K562 (cell line): ENCODE results near the gene TTC39C. TPM values are rescaled to one million over a fixed set of nuclear protein-coding genes. Genes with fewer than 3 reads are reported as not detected.

Experiments
- ATAC-seq: fragments of 200-7000 bp; cut with Tn5 transposase; 3 replicates; pipeline ENCODE4 v1.9.1; 2020; ENCODE audit warnings: moderate library complexity
- BruUV-seq: library from RNA; stranded (reverse); fragments of 400-500 nt; replicated peaks from 2 replicates; lab custom pipeline; 2021; lab: Mats Ljungman, UMichigan
- CTCF ChIA-PET: fragments of 300-600 bp; formaldehyde crosslinking; extraction: SDS; loops from one replicate; lab custom pipeline; 2021; ENCODE audit warnings: low intra/inter-chr PET ratio; lab: Yijun Ruan, JAX
- POLR2A ChIA-PET: fragments of 300-600, 350-650 bp; sonication (Branson Sonifier 250); formaldehyde crosslinking; extraction: SDS; loops from one replicate; lab custom pipeline; 2021; ENCODE audit warnings: antibody characterized with exemption, inconsistent platforms; lab: Yijun Ruan, JAX
- DNase-seq, 4 experiments: peaks; one replicate each; pipeline versions ENCODE4 v3.0.0 to v3.0.0-alpha.2; 2011 to 2018; ENCODE audit warnings: low spot score in 3 of 4, mixed read lengths in 3 of 4; ENCODE audit errors: extremely low read depth in 1 of 4
- FAIRE-seq: peaks from 2 replicates; lab custom pipeline; 2011; peaks lifted over from hg19 to GRCh38; lab: Jason Lieb, UNC
- H2AFZ ChIP-seq: 2 replicates; pipeline ENCODE4 v1.6.0; 2011; ENCODE audit warnings: low read depth, low read length, control low read depth, inconsistent platforms
- H3K27ac ChIP-seq: fragments of 200-600 bp; 3 replicates; pipeline ENCODE4 v1.8.0; 2011; ENCODE audit warnings: low read depth, mild to moderate bottlenecking, control low read depth, inconsistent platforms, low read length, moderate library complexity, mixed read lengths; ENCODE audit errors: extremely low read depth
- H3K27me3 ChIP-seq, 2 experiments: fragments of 300-600 bp in 1 of 2; 2 replicates in 1 of 2; 3 replicates in 1 of 2; pipeline versions ENCODE4 v1.6.0 to v1.8.0; 2011; ENCODE audit warnings: inconsistent platforms in 2 of 2, low read length in 2 of 2, mild to moderate bottlenecking in 1 of 2, mixed read lengths in 1 of 2, moderate library complexity in 1 of 2; ENCODE audit not compliant: control insufficient read depth in 2 of 2, insufficient read depth in 2 of 2
- H3K36me3 ChIP-seq: fragments of 300-600 bp; 3 replicates; pipeline ENCODE4 v1.8.0; 2011; ENCODE audit warnings: mild to moderate bottlenecking, low read length, inconsistent platforms; ENCODE audit not compliant: control insufficient read depth, insufficient read depth
- H3K4me1 ChIP-seq, 2 experiments: fragments of 200-600 bp in 1 of 2; replicated peaks in 1 of 2; 2 replicates in 1 of 2; 3 replicates in 1 of 2; pipeline versions ENCODE4 v1.5.1 to v1.8.0; 2011; ENCODE audit warnings: inconsistent platforms in 2 of 2, low read length in 2 of 2, mild to moderate bottlenecking in 1 of 2, mixed read lengths in 1 of 2, moderate library complexity in 1 of 2; ENCODE audit not compliant: control insufficient read depth in 2 of 2, insufficient read depth in 2 of 2
- H3K4me2 ChIP-seq: 2 replicates; pipeline ENCODE4 v1.6.1; 2011; ENCODE audit warnings: low read length, control low read depth, inconsistent platforms, mixed read lengths; ENCODE audit not compliant: insufficient read depth
- H3K4me3 ChIP-seq: fragments of 200-600 bp; sonication (generic), shearing (Covaris generic); 2 replicates; pipeline ENCODE4 v1.5.1; 2016; ENCODE audit warnings: control low read depth, inconsistent platforms
- H3K79me2 ChIP-seq: fragments of 200-600 bp; 3 replicates; pipeline ENCODE4 v1.8.0; 2011; ENCODE audit warnings: low read length, inconsistent platforms; ENCODE audit not compliant: control insufficient read depth, insufficient read depth
- H3K9ac ChIP-seq, 2 experiments: 2 replicates each; pipeline versions ENCODE4 v1.6.0 to v1.6.1; 2011; ENCODE audit warnings: low read depth in 2 of 2, low read length in 2 of 2, control low read depth in 1 of 2, inconsistent platforms in 1 of 2, mild to moderate bottlenecking in 1 of 2, mixed read lengths in 1 of 2; ENCODE audit not compliant: insufficient read depth in 1 of 2
- H3K9me1 ChIP-seq: one replicate; pipeline ENCODE4 v1.6.0; 2011; ENCODE audit warnings: inconsistent platforms, mild to moderate bottlenecking, low read length, moderate library complexity; ENCODE audit not compliant: control insufficient read depth, insufficient read depth
- H3K9me3 ChIP-seq: replicated peaks from 2 replicates; pipeline ENCODE4 v1.5.1; 2011; ENCODE audit warnings: low read depth, low read length, inconsistent platforms; ENCODE audit not compliant: control insufficient read depth, insufficient read depth
- H4K20me1 ChIP-seq: replicated peaks from 2 replicates; pipeline ENCODE4 v1.6.1; 2011; ENCODE audit warnings: low read length, inconsistent platforms, mixed read lengths; ENCODE audit not compliant: control insufficient read depth, insufficient read depth
- GTF2E2 ChIP-seq: fragments of 200-800 bp; sonication (Bioruptor generic); IDR thresholded peaks from 2 replicates; pipeline ENCODE4 v1.6.1; 2016; ENCODE audit warnings: missing genetic modification characterization, missing compliant biosample characterization
- MAFK ChIP-seq: IDR thresholded peaks from 2 replicates; pipeline ENCODE4 v1.6.1; 2011; ENCODE audit warnings: low read length, improper control_type of control experiment
- POLR3G ChIP-seq: IDR thresholded peaks from 2 replicates; pipeline ENCODE4 v1.6.1; 2011; ENCODE audit not compliant: insufficient read length, insufficient replicate concordance; ENCODE audit errors: extremely low read depth
- POU5F1 ChIP-seq: fragments of 150-350 bp; IDR thresholded peaks from 2 replicates; pipeline ENCODE4 v1.6.1; 2014; ENCODE audit warnings: borderline replicate concordance, low read length, low read depth, mild to moderate bottlenecking; ENCODE audit not compliant: partially characterized antibody
- RBFOX2 ChIP-seq: fragments of 200-400 bp; formaldehyde crosslinking; IDR thresholded peaks from 2 replicates; pipeline ENCODE4 v1.6.1; 2017; ENCODE audit warnings: low read depth, mild to moderate bottlenecking, low read length, moderate library complexity
- ZNF124 ChIP-seq: sonication (generic); formaldehyde crosslinking; IDR thresholded peaks from 2 replicates; pipeline ENCODE4 v1.8.1; 2022; ENCODE audit warnings: missing genetic modification reagents
- ZNF224 ChIP-seq: sonication (generic); formaldehyde crosslinking; IDR thresholded peaks from 2 replicates; pipeline ENCODE4 v1.8.0; 2022; ENCODE audit warnings: mild to moderate bottlenecking, missing genetic modification reagents
- ZNF77 ChIP-seq: fragments of 250-450 bp; sonication (Bioruptor Pico); IDR thresholded peaks from 2 replicates; pipeline ENCODE4 v1.5.0; 2020
- WGBS: fragments of 100-300 bp; shearing (Covaris generic); methylation state at CpG from one replicate; pipeline ENCODE4 v1.1.6; 2016; ENCODE audit warnings: low coverage, mixed read lengths; ENCODE audit not compliant: insufficient coverage; ENCODE audit errors: missing lambda C conversion rate; 5-methylcytosine and 5-hydroxymethylcytosine counted together
- in situ Hi-C: fragments of 300-500 bp; cut with MboI; formaldehyde crosslinking; loops from 4 replicates; pipeline ENCODE4 v1.15.0; 2018; ENCODE audit warnings: inconsistent platforms, mixed read lengths
- intact Hi-C: fragments of 100-400 bp; cut with micrococcal nuclease; formaldehyde crosslinking; loops from 2 replicates; pipeline ENCODE4 v1.14.2; 2022
- polyA plus RNA-seq, 8 experiments: library from polyadenylated mRNA; depleted of rRNA in 4 of 8; stranded (reverse) in 5 of 8; unstranded in 3 of 8; fragments of >200 nt; fragmentation: Nextera tagmentation in 2 of 8; fragmentation: Illumina TruSeq in 1 of 8; extraction: Ambion mirVana in 2 of 8; extraction: Trizol in 1 of 8; gene quantifications; 2 replicates each; pipeline versions ENCODE4 v1.2.1 to v1.2.3, GENCODE V29; 2011 to 2014; ENCODE audit warnings: inconsistent platforms in 1 of 8, missing spikeins in 1 of 8
- total RNA-seq, 7 experiments: library from RNA; depleted of rRNA in 6 of 7; stranded (reverse); fragments of >200 nt in 6 of 7; fragmentation: Illumina TruSeq in 2 of 7; extraction: Trizol in 2 of 7; gene quantifications; 2 replicates each; pipeline versions ENCODE4 v1.2.1 to v1.2.3, GENCODE V29; 2011 to 2021; ENCODE audit warnings: low replicate concordance in 1 of 7
- TF ChIP-seq, protein P1 (sequence below): sonication (generic); formaldehyde crosslinking; IDR thresholded peaks from 2 replicates; pipeline ENCODE4 v1.8.0; 2022; ENCODE audit warnings: mild to moderate bottlenecking, missing genetic modification reagents
- TF ChIP-seq, protein P2 (sequence below): sonication (generic); formaldehyde crosslinking; IDR thresholded peaks from 2 replicates; pipeline ENCODE4 v1.8.1; 2023; ENCODE audit warnings: missing genetic modification reagents, mild to moderate bottlenecking, borderline replicate concordance
- TF ChIP-seq, protein P3 (sequence below): sonication (generic); formaldehyde crosslinking; IDR thresholded peaks from 2 replicates; pipeline ENCODE4 v1.8.1; 2023; ENCODE audit warnings: mild to moderate bottlenecking, missing genetic modification reagents, moderate library complexity

The TTC39C gene
- total and polyA plus RNA-seq, 9 of the 15 experiments (the other 6 are each of a cell fraction or from before 2014, with no cell fraction given): 0.01 to 0.58 (median 0.18) TPM; not detected in 5

DNA sequence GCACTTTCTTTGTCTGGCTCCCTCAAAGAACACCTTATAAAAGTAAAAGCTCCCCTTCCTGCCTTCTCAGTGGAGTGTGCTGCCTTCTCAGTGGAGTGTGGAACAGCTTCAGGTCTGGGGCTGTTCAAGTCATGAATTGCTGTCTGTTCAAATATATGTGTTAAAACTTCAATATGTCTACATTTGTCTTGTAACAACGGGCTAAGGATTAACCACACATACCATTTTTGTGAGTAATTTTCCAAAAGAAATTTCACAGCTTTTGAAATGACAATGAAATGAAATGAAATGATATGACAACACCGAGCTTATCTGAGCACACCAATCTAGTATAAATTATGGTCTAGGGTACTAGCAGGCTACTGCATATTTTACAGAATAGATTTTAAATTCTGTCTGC, 167.3 kb downstream of the TTC39C start:
- H3K4me3 ChIP-seq: no peak overlapping the region
- H3K9ac ChIP-seq: no peak overlapping the region
- intact Hi-C loops (no loop called here), in situ Hi-C loops (no loop called here)
- no peaks in the 10 kb centered on the region for H3K4me1 ChIP-seq
- BruUV-seq: no TSS peak
- H3K4me2 ChIP-seq: no peak overlapping the region
- DNase-seq: no peak
- WGBS: 0% methylated on average over 2 of the region's 2 CpGs
- ATAC-seq: no peak
- ChIA-PET CTCF (no interaction called here), POLR2A (interaction anchor here (0.7 kb wide), 1 partner anchor 10 kb away, joined by 3 read pairs; no protein-coding TSS in a partner anchor)
- peaks cover 3 to 13% of the 10 kb centered on the region in 2 experiments; a peak in 4 of 5 replicates for H3K27me3 ChIP-seq
- FAIRE-seq: no peak
- no peaks in the 10 kb centered on the region for H3K9me3 ChIP-seq
- no peaks in the 10 kb centered on the region for H4K20me1 ChIP-seq
- H3K36me3 ChIP-seq: no peaks in the 10 kb centered on the region
- no peaks in the 10 kb centered on the region for H3K79me2 ChIP-seq
- no peak overlapping the region for H2AFZ ChIP-seq
- H3K27ac ChIP-seq: no peak overlapping the region
- no peaks in the 10 kb centered on the region for H3K9me1 ChIP-seq
- TF ChIP-seq RBFOX2: no peak
- TF ChIP-seq, protein P1, sequence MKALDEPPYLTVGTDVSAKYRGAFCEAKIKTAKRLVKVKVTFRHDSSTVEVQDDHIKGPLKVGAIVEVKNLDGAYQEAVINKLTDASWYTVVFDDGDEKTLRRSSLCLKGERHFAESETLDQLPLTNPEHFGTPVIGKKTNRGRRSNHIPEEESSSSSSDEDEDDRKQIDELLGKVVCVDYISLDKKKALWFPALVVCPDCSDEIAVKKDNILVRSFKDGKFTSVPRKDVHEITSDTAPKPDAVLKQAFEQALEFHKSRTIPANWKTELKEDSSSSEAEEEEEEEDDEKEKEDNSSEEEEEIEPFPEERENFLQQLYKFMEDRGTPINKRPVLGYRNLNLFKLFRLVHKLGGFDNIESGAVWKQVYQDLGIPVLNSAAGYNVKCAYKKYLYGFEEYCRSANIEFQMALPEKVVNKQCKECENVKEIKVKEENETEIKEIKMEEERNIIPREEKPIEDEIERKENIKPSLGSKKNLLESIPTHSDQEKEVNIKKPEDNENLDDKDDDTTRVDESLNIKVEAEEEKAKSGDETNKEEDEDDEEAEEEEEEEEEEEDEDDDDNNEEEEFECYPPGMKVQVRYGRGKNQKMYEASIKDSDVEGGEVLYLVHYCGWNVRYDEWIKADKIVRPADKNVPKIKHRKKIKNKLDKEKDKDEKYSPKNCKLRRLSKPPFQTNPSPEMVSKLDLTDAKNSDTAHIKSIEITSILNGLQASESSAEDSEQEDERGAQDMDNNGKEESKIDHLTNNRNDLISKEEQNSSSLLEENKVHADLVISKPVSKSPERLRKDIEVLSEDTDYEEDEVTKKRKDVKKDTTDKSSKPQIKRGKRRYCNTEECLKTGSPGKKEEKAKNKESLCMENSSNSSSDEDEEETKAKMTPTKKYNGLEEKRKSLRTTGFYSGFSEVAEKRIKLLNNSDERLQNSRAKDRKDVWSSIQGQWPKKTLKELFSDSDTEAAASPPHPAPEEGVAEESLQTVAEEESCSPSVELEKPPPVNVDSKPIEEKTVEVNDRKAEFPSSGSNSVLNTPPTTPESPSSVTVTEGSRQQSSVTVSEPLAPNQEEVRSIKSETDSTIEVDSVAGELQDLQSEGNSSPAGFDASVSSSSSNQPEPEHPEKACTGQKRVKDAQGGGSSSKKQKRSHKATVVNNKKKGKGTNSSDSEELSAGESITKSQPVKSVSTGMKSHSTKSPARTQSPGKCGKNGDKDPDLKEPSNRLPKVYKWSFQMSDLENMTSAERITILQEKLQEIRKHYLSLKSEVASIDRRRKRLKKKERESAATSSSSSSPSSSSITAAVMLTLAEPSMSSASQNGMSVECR (CRISPR knock-in tag): no peak
- TF ChIP-seq POU5F1: no peak
- TF ChIP-seq POLR3G: no peak
- TF ChIP-seq ZNF77: no peak
- no peak for TF ChIP-seq ZNF224
- TF ChIP-seq ZNF124 (CRISPR knock-in tag): no peak
- no peak for TF ChIP-seq GTF2E2
- TF ChIP-seq, protein P2, sequence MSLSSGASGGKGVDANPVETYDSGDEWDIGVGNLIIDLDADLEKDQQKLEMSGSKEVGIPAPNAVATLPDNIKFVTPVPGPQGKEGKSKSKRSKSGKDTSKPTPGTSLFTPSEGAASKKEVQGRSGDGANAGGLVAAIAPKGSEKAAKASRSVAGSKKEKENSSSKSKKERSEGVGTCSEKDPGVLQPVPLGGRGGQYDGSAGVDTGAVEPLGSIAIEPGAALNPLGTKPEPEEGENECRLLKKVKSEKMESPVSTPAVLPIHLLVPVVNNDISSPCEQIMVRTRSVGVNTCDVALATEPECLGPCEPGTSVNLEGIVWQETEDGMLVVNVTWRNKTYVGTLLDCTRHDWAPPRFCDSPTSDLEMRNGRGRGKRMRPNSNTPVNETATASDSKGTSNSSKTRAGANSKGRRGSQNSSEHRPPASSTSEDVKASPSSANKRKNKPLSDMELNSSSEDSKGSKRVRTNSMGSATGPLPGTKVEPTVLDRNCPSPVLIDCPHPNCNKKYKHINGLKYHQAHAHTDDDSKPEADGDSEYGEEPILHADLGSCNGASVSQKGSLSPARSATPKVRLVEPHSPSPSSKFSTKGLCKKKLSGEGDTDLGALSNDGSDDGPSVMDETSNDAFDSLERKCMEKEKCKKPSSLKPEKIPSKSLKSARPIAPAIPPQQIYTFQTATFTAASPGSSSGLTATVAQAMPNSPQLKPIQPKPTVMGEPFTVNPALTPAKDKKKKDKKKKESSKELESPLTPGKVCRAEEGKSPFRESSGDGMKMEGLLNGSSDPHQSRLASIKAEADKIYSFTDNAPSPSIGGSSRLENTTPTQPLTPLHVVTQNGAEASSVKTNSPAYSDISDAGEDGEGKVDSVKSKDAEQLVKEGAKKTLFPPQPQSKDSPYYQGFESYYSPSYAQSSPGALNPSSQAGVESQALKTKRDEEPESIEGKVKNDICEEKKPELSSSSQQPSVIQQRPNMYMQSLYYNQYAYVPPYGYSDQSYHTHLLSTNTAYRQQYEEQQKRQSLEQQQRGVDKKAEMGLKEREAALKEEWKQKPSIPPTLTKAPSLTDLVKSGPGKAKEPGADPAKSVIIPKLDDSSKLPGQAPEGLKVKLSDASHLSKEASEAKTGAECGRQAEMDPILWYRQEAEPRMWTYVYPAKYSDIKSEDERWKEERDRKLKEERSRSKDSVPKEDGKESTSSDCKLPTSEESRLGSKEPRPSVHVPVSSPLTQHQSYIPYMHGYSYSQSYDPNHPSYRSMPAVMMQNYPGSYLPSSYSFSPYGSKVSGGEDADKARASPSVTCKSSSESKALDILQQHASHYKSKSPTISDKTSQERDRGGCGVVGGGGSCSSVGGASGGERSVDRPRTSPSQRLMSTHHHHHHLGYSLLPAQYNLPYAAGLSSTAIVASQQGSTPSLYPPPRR: no peak
- TF ChIP-seq, protein P3, sequence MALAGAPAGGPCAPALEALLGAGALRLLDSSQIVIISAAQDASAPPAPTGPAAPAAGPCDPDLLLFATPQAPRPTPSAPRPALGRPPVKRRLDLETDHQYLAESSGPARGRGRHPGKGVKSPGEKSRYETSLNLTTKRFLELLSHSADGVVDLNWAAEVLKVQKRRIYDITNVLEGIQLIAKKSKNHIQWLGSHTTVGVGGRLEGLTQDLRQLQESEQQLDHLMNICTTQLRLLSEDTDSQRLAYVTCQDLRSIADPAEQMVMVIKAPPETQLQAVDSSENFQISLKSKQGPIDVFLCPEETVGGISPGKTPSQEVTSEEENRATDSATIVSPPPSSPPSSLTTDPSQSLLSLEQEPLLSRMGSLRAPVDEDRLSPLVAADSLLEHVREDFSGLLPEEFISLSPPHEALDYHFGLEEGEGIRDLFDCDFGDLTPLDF (CRISPR knock-in tag): no peak
- no peak for TF ChIP-seq MAFK
